Adrenal gland (tissue), 12 donors: ENCODE results near the gene MAGI2. TPM values are rescaled to one million over a fixed set of nuclear protein-coding genes. Genes with fewer than 3 reads are reported as not detected.

Experiments used
- DNase-seq, 7 donors: peaks; one replicate each; pipeline ENCODE4 v3.0.0-alpha.2; 2019 to 2020
- H3K27ac ChIP-seq, 5 donors: fragments of 200-600 bp; sonication (generic) in 4 of 5; 1 replicate in 3 of 5; 2 replicates in 2 of 5; pipeline versions ENCODE4 v1.5.1 to v1.8.0; 2016 to 2020; ENCODE audit warnings: mild to moderate bottlenecking in 1 of 5
- H3K27me3 ChIP-seq: fragments of 200-600 bp; 2 replicates; pipeline ENCODE4 v1.8.0; 2021
- H3K36me3 ChIP-seq, 2 donors: fragments of 200-600 bp; replicated peaks in 1 of 2; 1 replicate in 1 of 2; 2 replicates in 1 of 2; pipeline versions ENCODE4 v1.5.1 to v1.8.0; 2018 to 2022
- H3K4me1 ChIP-seq, 2 donors: fragments of 200-600 bp; replicated peaks in 1 of 2; 1 replicate in 1 of 2; 2 replicates in 1 of 2; pipeline versions ENCODE4 v1.5.1 to v1.8.0; 2018 to 2021
- H3K4me3 ChIP-seq, 4 donors: fragments of 200-600 bp; sonication (generic) in 3 of 4; one replicate each; pipeline ENCODE4 v1.5.1; 2016 to 2018
- H3K9me3 ChIP-seq, 3 donors: fragments of 200-600 bp; sonication (generic) in 1 of 3; replicated peaks in 1 of 3; 1 replicate in 2 of 3; 2 replicates in 1 of 3; pipeline versions ENCODE4 v1.5.1 to v1.8.0; 2016 to 2021
- POLR2A ChIP-seq, 2 donors: fragments of 450-650 bp; IDR thresholded peaks; one replicate each; pipeline ENCODE4 v1.6.1; 2017; ENCODE audit warnings: antibody characterized with exemption in 2 of 2, mild to moderate bottlenecking in 2 of 2, moderate library complexity in 1 of 2
- WGBS, 4 donors: extraction: QIAGEN DNeasy Blood & Tissue Kit in 2 of 4; methylation state at CpG; one replicate each; pipeline versions ENCODE4 v1.1.5 to v1.1.7; 2013 to 2017; 5-methylcytosine and 5-hydroxymethylcytosine counted together
- intact Hi-C, 2 donors: fragments of 100-400 bp; cut with DNase I; formaldehyde crosslinking; loops; one replicate each; pipeline versions ENCODE4 v1.14.1 to v1.15.0; 2022 to 2023
- polyA plus RNA-seq, 3 donors: library from polyadenylated mRNA; stranded (reverse); fragments of 200-250 nt in 2 of 3; fragments of 350-450 nt in 1 of 3; fragmentation: Illumina TruSeq in 1 of 3; extraction: RNeasy Lipid Tissue Mini Kit (QIAGEN cat#74804) in 1 of 3; gene quantifications; one replicate each; pipeline ENCODE4 v1.2.3, GENCODE V29; 2013 to 2014
- total RNA-seq, 9 donors: library from RNA; depleted of rRNA in 4 of 9; stranded (reverse); fragments of >200 nt in 4 of 9; fragments of 120-200 nt in 1 of 9; fragmentation: NEBNext Ultra II Directional in 1 of 9; extraction: Animal tissue kit (Norgen Biotek cat#: 25700) in 1 of 9; gene quantifications; one replicate each; pipeline versions ENCODE4 v1.1.0 to v1.2.4, GENCODE V29; 2013 to 2023
- TF ChIP-seq, protein P1 (sequence below), 6 experiments: fragments of 450-650 bp in 4 of 6; fragments of 200-600 bp in 2 of 6; sonication (generic) in 1 of 6; IDR thresholded peaks; 1 replicate in 5 of 6; 2 replicates in 1 of 6; pipeline versions ENCODE4 v1.5.1 to v1.8.0; 2016 to 2021; ENCODE audit warnings: antibody characterized with exemption in 6 of 6, mild to moderate bottlenecking in 2 of 6, moderate library complexity in 1 of 6
- donor health status: healthy with polysubstance abuse.
- donor health status: Bipolar disorder and iron deficiency.
- donor health status: DM: yes; HTN: yes; CAD: no.
- donor health status: DM: no; HTN: no; CAD: no.
- donor health status: DM: no; HTN: no; CAD: no.
- donor health status: DM: yes; HTN: yes; CAD: no.

The MAGI2 gene
- total and polyA plus RNA-seq, 12 donors, result 3.2 to 37.1 (median 17.1) TPM

DNA sequence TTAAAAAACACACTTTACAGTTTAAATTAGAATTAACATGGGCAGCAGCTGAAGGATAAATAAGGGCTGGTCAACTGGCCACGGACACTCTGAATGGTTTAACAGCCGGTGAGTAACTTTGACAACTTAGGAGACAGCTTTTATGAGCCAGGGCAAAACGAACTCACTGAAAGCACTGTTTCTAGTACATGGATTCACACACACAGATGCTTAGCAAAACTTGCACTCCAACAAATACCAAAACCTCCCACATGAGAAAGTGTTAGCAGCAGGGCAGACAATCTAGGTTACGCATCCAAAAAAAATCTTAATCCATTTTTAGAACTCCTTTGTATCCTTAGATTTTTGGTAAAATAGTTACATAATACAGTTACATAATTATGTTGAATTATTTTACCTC is 1168.5 kb downstream of the MAGI2 start:
- no peaks in the 10 kb centered on the region for H3K9me3 ChIP-seq
- no peaks in the 10 kb centered on the region for H3K27me3 ChIP-seq
- no peak for DNase-seq
- H3K27ac ChIP-seq, result no peak overlapping the region
- 51 to 62% (median 53%) methylated on average over 4 of the region's 4 CpGs for WGBS, 4 donors
- H3K36me3 ChIP-seq, result no peaks in the 10 kb centered on the region
- intact Hi-C loops, result no loop called here
- TF ChIP-seq POLR2A (IDR thresholded peaks at IDR 0.05), result no peak
- TF ChIP-seq, protein P1, sequence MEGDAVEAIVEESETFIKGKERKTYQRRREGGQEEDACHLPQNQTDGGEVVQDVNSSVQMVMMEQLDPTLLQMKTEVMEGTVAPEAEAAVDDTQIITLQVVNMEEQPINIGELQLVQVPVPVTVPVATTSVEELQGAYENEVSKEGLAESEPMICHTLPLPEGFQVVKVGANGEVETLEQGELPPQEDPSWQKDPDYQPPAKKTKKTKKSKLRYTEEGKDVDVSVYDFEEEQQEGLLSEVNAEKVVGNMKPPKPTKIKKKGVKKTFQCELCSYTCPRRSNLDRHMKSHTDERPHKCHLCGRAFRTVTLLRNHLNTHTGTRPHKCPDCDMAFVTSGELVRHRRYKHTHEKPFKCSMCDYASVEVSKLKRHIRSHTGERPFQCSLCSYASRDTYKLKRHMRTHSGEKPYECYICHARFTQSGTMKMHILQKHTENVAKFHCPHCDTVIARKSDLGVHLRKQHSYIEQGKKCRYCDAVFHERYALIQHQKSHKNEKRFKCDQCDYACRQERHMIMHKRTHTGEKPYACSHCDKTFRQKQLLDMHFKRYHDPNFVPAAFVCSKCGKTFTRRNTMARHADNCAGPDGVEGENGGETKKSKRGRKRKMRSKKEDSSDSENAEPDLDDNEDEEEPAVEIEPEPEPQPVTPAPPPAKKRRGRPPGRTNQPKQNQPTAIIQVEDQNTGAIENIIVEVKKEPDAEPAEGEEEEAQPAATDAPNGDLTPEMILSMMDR (IDR thresholded peaks at IDR 0.05), result no peak
- no peaks in the 10 kb centered on the region for H3K4me1 ChIP-seq
- no peak overlapping the region for H3K4me3 ChIP-seq

DNA sequence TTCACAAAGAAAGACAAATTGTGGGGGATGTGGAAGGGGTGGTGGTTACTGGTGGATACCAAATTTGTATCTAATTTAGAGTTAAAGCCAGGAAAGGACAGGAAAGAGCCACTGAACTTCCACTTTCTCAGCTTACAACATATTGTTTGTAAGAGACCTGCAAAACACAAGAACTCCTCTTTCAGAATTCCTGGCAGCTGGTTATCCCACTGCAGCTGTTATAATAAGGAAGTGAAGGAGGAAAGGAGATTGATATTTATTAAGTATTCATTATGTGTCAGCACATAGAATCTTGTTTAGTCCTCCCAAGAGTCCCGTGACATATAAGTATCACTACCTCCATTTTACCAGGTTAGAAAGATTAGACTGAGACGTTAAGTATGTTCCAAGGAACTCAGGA is 1173.2 kb downstream of the MAGI2 start:
- H3K36me3 ChIP-seq, result no peaks in the 10 kb centered on the region
- 81 to 88% (median 85%) methylated on average over 2 of the region's 2 CpGs for WGBS, 4 donors
- intact Hi-C loops, result no loop called here

DNA sequence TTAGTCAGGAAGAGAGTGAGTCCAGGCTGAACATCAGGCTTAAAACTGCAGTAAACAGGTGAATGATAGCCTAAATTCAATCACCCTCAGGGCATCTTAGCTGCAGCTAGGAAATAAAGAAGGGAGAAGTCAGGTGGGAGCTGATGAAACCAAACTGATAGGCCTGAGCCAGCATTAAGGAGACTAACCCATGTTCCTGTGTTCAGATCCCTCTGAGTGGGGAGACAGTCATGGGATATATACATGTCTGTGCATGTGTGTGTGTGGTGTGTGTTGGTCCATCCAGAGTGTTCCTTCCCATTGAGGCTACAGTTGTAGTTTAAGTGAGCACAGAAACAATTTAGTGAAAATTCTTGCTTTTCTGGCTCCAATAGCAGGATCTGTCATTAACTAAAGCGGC is 1174.0 kb downstream of the MAGI2 start:
- no peaks in the 10 kb centered on the region for H3K27me3 ChIP-seq
- DNase-seq, result no peak
- H3K4me1 ChIP-seq, result no peaks in the 10 kb centered on the region
- 82 to 100% (median 94%) methylated on average over 1 of the region's 1 CpG for WGBS, 4 donors
- no peak overlapping the region for H3K4me3 ChIP-seq
- no peaks in the 10 kb centered on the region for H3K36me3 ChIP-seq
- no peak overlapping the region for H3K27ac ChIP-seq
- no peaks in the 10 kb centered on the region for H3K9me3 ChIP-seq
- intact Hi-C loops, result no loop called here
- TF ChIP-seq, protein P1 (IDR thresholded peaks at IDR 0.05), result no peak

More for the DNA sequence above, 1173.2 kb downstream of the MAGI2 start:
- no peak for DNase-seq
- no peaks in the 10 kb centered on the region for H3K9me3 ChIP-seq
- no peak overlapping the region for H3K27ac ChIP-seq
- H3K27me3 ChIP-seq, result no peaks in the 10 kb centered on the region
- TF ChIP-seq POLR2A (IDR thresholded peaks at IDR 0.05), result no peak
- TF ChIP-seq, protein P1 (IDR thresholded peaks at IDR 0.05), result no peak
- H3K4me3 ChIP-seq, result no peak overlapping the region
- H3K4me1 ChIP-seq, result no peaks in the 10 kb centered on the region

DNA sequence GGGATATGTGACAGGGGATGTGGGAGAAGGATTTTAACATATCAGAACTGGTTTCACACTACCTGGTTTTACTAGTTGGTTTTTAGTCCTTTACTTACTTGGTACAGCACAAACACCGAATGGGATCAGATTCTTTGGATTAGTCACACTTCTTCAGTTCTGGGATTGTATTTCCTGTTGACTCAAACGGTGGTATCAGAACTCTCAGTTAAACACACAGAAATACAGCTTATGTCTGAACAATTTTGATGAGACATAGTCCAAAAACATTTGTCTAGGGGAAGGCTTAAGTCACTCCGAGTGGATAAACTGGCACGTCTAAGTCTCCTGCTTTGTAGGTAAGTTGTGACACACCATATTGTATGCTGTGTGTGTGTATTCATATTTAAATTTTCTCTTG is 1174.4 kb downstream of the MAGI2 start:
- DNase-seq, result no peak
- intact Hi-C loops, result no loop called here
- Histone ChIP-seq H3K9me3 (no peaks in the 10 kb centered on the region), H3K4me1 (no peaks in the 10 kb centered on the region), H3K27ac (no peak overlapping the region), H3K36me3 (no peaks in the 10 kb centered on the region), H3K27me3 (no peaks in the 10 kb centered on the region), H3K4me3 (no peak overlapping the region)
- 78 to 83% (median 82%) methylated on average over 4 of the region's 4 CpGs for whole genome bisulfite sequencing, 4 donors
- no peak for TF ChIP-seq POLR2A (IDR thresholded peaks at IDR 0.05)
- TF ChIP-seq, protein P1 (IDR thresholded peaks at IDR 0.05), result no peak
